ENCODE results near the gene ARPC3.
"Not testable (repeated sequence)": the region's sequence is repeated elsewhere in the genome, so short reads cannot be mapped to it uniquely, and the experiment has no call there.

The ARPC3 gene

GRCh38 chr12:110420644-110421043 lies 29.5 kb downstream of the ARPC3 start:
- not testable (repeated sequence) for DNase-seq (ENCODE audit: low read depth in 2 of 2, low spot score in 1 of 2)

DNA sequence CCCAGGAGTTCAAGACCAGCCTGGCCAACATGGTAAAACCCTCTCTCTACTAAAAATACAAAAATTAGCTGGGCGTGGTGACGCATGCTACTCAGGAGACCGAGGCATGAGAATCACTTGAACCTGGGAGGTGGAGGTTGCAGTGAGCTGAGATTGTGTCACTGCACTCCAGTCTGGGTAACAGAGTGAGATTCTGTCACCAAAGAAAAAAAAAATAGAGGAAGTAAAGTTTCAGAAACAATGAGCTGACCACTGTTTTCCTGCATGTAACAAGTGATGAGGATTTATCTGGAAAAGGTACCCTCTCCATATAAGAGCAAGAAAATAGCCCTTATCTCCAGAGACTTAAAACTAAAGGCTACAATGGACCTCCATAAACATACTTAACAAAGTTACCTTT lies 33.0 kb downstream of the ARPC3 start:
- not testable (repeated sequence) for DNase-seq (ENCODE audit: low read depth in 2 of 2, low spot score in 1 of 2)

DNA sequence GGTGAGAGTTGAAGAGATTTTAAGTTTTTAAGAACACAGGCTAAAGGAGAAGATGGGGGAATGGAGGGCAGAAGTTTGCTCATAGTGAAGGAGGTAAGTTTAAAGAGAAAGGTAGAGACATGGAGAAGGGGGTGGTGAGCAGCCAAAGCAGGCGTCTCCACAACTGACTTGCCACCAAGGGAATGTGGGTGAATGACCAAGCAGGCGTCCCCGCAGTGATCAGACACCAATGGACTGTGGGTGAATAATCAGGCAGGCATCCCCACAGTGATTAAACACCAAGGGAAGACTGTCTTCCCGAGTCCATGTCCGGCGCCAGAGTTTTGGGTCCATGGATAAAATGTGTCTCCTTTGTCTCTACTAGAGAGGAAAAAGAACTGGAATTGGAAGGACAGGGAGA lies 40.1 kb downstream of the ARPC3 start:
- not testable (repeated sequence) for DNase-seq (ENCODE audit: low read depth in 2 of 2, low spot score in 1 of 2)

DNA sequence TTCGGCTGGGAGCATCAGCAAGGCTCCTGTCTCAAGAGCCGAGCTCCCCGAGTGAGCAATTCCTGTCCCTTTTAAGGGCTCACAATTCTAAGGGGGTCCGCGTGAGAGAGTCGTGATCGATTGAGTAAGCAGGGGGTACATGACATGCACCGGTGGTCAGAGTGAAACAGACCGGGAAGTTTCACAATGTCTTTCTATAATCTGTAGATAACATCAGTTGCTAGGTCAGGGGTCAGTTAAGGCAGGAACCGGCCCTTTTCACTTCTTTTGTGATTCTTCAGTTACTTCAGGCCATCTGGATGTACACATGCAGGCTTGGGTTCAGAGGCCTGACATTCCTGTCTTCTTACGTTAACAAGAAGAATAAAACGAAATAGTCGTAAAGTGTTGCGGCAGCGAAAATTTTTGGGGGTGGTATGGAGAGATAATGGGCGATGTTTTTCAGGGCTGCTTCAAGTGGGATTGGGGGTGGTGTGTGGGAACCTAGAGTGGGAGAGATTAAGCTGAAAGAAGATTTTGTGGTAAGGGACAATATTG lies 44.9 kb downstream of the ARPC3 start:
- not testable (repeated sequence) for DNase-seq (ENCODE audit: low read depth in 2 of 2, low spot score in 1 of 2)

DNA sequence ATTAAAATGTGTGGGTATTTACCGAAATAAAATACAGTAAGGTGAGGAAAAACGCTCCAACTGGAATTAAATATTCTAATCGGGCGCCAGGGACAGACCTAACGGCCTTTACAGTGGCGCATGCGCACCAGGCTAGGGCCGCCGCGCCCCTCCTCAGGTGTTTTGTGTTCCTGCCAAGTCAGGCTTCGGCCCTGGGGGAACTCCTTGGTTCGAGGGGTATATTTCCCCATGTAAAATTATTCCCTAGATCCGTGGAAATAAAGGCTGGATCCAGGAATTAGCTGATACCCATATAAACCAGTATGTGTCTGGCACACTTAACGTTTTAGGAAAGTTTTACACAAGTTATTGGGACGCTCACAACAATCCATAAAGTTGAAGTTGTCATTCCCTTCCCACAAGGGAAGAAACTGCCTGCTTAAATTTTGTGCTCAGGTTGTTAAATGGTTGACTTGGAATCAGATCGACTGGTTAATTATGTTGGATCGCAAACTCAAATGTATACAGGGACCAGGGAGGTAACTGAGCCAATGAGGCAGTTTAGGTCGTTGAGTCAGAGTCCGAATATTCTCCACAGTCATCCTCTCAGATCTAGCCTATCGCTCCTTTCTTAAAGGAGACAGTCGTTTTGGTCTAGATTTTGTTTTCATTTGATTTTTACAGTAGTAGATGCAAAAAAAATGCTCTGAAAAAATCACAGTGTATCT lies 46.0 kb downstream of the ARPC3 start:
- peak; percentile 52 to 60 for DNase-seq (ENCODE audit: low read depth in 2 of 2, low spot score in 1 of 2)

DNA sequence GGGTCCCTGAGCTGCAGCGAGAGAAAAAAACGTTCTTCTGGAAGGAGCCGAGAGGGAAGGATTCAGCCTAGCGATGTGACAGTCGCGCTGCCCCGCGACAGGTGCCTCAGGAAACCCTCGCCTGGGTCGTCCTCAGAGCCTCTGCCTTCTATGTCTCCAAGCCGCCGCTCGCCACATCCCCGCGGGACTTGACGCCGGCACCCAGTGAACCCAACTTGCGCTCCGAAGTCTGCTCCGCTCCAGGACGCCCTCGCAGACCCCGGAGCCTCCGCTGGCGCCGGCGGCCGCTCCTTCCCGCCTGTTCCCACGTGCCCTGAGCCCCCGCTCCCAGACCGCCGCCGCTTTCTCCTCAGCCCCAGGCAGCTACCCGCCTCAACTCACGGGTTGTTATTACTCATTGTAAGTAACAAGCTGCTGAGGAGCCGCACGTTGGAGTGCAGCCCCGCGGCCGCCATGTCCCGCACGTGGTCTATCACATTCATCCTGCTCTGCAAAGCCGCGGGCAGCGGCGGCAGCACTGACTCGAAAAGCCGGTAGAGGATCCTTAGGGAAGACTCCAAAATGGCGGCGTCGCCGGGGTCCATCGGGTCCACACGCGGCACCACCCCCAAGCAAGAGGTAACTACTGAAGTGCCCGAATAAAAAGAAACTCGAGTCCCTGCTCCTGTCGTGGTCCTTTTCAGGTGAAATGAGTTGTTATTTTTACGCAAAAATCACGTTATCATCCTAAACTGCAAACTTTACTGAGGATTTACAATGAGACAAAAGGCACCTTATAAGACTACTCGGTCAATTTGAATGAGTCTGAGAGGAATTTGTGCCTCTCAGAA lies 46.8 kb downstream of the ARPC3 start, which contains the start of gene ANAPC7:
ANAPC7 (minus strand) TSS at position 563 of the 830 bp plus-strand sequence; CDS start at position 482, 81 bp downstream.
- peak; percentile 65 to 71 for DNase-seq (ENCODE audit: low read depth in 2 of 2, low spot score in 1 of 2)
